Amniotic epithelial cell (primary cell): ENCODE data around the gene TRAF3IP3.
A peak's percentile ranks its signal among the peaks of the same experiment; 100 is the strongest.

Experiments used
- DNase-seq: peaks from one replicate; pipeline ENCODE4 v3.0.0-alpha.2; 2010; ENCODE audit warnings: low read depth

TRAF3IP3 gene

GRCh38 chr1:209737118-209737505 is 18.7 kb upstream of the TRAF3IP3 start:
- DNase-seq, result no peak

GRCh38 chr1:209738270-209738669 is 17.6 kb upstream of the TRAF3IP3 start:
- DNase-seq, result no peak

- DNase-seq, result no peak
These were observed 14.7 kb upstream of the TRAF3IP3 start for GRCh38 chr1:209741193-209741592.

GRCh38 chr1:209741889-209742288 is 14.0 kb upstream of the TRAF3IP3 start:
- no peak for DNase-seq

GRCh38 chr1:209742409-209743144 is 13.3 kb upstream of the TRAF3IP3 start:
- peak; percentile 74 for DNase-seq

GRCh38 chr1:209743145-209743482 is 12.7 kb upstream of the TRAF3IP3 start:
- DNase-seq, result peak; percentile 40

- DNase-seq, result peak; percentile 80
These were observed 9.2 kb upstream of the TRAF3IP3 start for GRCh38 chr1:209746451-209747165.

- peak; percentile 95 for DNase-seq
These were observed 8.1 kb upstream of the TRAF3IP3 start for GRCh38 chr1:209747580-209748262.

- no peak for DNase-seq
These were observed 7.2 kb upstream of the TRAF3IP3 start for GRCh38 chr1:209748620-209749019.

- no peak for DNase-seq
These were observed 6.6 kb upstream of the TRAF3IP3 start for GRCh38 chr1:209749205-209749604.

- DNase-seq, result no peak
These were observed 6.1 kb upstream of the TRAF3IP3 start for GRCh38 chr1:209749670-209750323.

- no peak for DNase-seq
These were observed 4.1 kb upstream of the TRAF3IP3 start for GRCh38 chr1:209751627-209752231.

GRCh38 chr1:209752890-209753289 is 3.0 kb upstream of the TRAF3IP3 start:
- no peak for DNase-seq

- no peak for DNase-seq
These were observed 597 bp upstream of the TRAF3IP3 start for GRCh38 chr1:209755256-209755655.

GRCh38 chr1:209756615-209757445 is 977 bp downstream of the TRAF3IP3 start:
- DNase-seq, result no peak

- no peak for DNase-seq
These were observed 2.5 kb downstream of the TRAF3IP3 start for GRCh38 chr1:209758400-209758799.

- DNase-seq, result no peak
These were observed 4.0 kb downstream of the TRAF3IP3 start for GRCh38 chr1:209759829-209760359.

- no peak for DNase-seq
These were observed 5.3 kb downstream of the TRAF3IP3 start for GRCh38 chr1:209761011-209761635.

GRCh38 chr1:209766051-209766450 is 10.2 kb downstream of the TRAF3IP3 start:
- DNase-seq, result no peak

GRCh38 chr1:209767096-209767495 is 11.2 kb downstream of the TRAF3IP3 start:
- DNase-seq, result no peak

GRCh38 chr1:209767706-209768105 is 11.9 kb downstream of the TRAF3IP3 start:
- DNase-seq, result no peak
